A549 (cell line): ENCODE data around the gene EMC8. TPM values are rescaled to one million over a fixed set of nuclear protein-coding genes. Genes with fewer than 3 reads are reported as not detected.

Experiments
- ATAC-seq, 2 experiments: fragments of 200-7000 bp in 1 of 2; fragments of >200 bp in 1 of 2; cut with Nextera tagmentation in 1 of 2; cut with Tn5 transposase in 1 of 2; 3 replicates each; pipeline versions ENCODE4 v1.8.0 to v1.9.1; 2018 to 2020; ENCODE audit warnings: mild to moderate bottlenecking in 1 of 2, moderate library complexity in 1 of 2
- CTCF ChIA-PET: fragments of 300-600 bp; sonication (Branson Sonifier 250); formaldehyde crosslinking; extraction: SDS; loops from one replicate; lab custom pipeline; 2021; ENCODE audit warnings: antibody characterized with exemption, inconsistent platforms; lab: Yijun Ruan, JAX
- POLR2A ChIA-PET: fragments of 350-600 bp; formaldehyde crosslinking; extraction: SDS; loops from one replicate; lab custom pipeline; 2021; ENCODE audit warnings: antibody characterized with exemption, inconsistent platforms; lab: Yijun Ruan, JAX
- DNase-seq, 2 experiments: peaks; one replicate each; pipeline versions ENCODE4 v3.0.0 to v3.0.0-alpha.2; 2011 to 2016; ENCODE audit warnings: low read depth in 1 of 2, low spot score in 1 of 2
- FAIRE-seq: peaks from 2 replicates; lab custom pipeline; 2011; peaks lifted over from hg19 to GRCh38; lab: Jason Lieb, UNC
- H3K27ac ChIP-seq, 2 experiments: fragments of >200 bp; sonication (Bioruptor Twin); formaldehyde crosslinking; 3 replicates each; pipeline ENCODE4 v1.5.1; 2016 to 2017
- H3K4me1 ChIP-seq: fragments of >200 bp; sonication (Bioruptor Twin); formaldehyde crosslinking; 3 replicates; pipeline ENCODE4 v1.6.1; 2016
- H3K4me2 ChIP-seq: fragments of >200 bp; sonication (Bioruptor Twin); formaldehyde crosslinking; 3 replicates; pipeline ENCODE4 v1.6.1; 2016
- H3K4me3 ChIP-seq: fragments of >200 bp; sonication (Bioruptor Twin); formaldehyde crosslinking; 3 replicates; pipeline ENCODE4 v1.5.1; 2016
- H3K9me3 ChIP-seq: fragments of >200 bp; sonication (Bioruptor Twin); formaldehyde crosslinking; 3 replicates; pipeline ENCODE4 v1.6.1; 2016
- BCL3 ChIP-seq: fragments of >200 bp; sonication (Bioruptor Twin); formaldehyde crosslinking; IDR thresholded peaks from 3 replicates; pipeline ENCODE4 v1.6.1; 2016
- CBX8 ChIP-seq: fragments of 200-600 bp; sonication (generic); IDR thresholded peaks from 2 replicates; pipeline ENCODE4 v1.6.1; 2016
- CHD4 ChIP-seq: fragments of 200-600 bp; sonication (generic); IDR thresholded peaks from 2 replicates; pipeline ENCODE4 v1.6.1; 2016; ENCODE audit warnings: antibody characterized with exemption, mild to moderate bottlenecking, borderline replicate concordance
- E2F6 ChIP-seq: IDR thresholded peaks from 2 replicates; pipeline ENCODE4 v1.6.1; 2012; ENCODE audit warnings: low read depth, borderline replicate concordance
- EHF ChIP-seq: fragments of 250-450 bp; sonication (Bioruptor Pico); IDR thresholded peaks from 2 replicates; pipeline ENCODE4 v1.5.0; 2020; ENCODE audit warnings: mild to moderate bottlenecking
- FOSB ChIP-seq: fragments of 250-450 bp; sonication (Bioruptor Pico); IDR thresholded peaks from 2 replicates; pipeline ENCODE4 v1.5.0; 2020; ENCODE audit warnings: mild to moderate bottlenecking, moderate library complexity
- HDAC2 ChIP-seq: fragments of 200-600 bp; sonication (generic); IDR thresholded peaks from 2 replicates; pipeline ENCODE4 v1.6.1; 2016
- HMGXB4 ChIP-seq: fragments of 250-450 bp; sonication (Bioruptor Pico); IDR thresholded peaks from 2 replicates; pipeline ENCODE4 v1.5.0; 2021; ENCODE audit warnings: mild to moderate bottlenecking, moderate library complexity, borderline replicate concordance
- HOXB13 ChIP-seq: fragments of 250-450 bp; sonication (Bioruptor Pico); IDR thresholded peaks from 2 replicates; pipeline ENCODE4 v1.5.0; 2020; ENCODE audit warnings: low read depth, mild to moderate bottlenecking, moderate library complexity
- HOXB5 ChIP-seq: fragments of 250-450 bp; sonication (Bioruptor Pico); IDR thresholded peaks from 2 replicates; pipeline ENCODE4 v1.5.0; 2020; ENCODE audit warnings: mild to moderate bottlenecking, moderate library complexity
- MAX ChIP-seq: IDR thresholded peaks from 2 replicates; pipeline ENCODE4 v1.6.1; 2012
- NFE2L2 ChIP-seq: fragments of 150-350 bp; conservative IDR thresholded peaks from 2 replicates; pipeline ENCODE4 v1.6.1; 2014; ENCODE audit warnings: low read length
- NPAS2 ChIP-seq: fragments of 250-450 bp; sonication (Bioruptor Pico); IDR thresholded peaks from 2 replicates; pipeline ENCODE4 v1.8.0; 2022; ENCODE audit warnings: mild to moderate bottlenecking, moderate library complexity, borderline replicate concordance
- POLR2AphosphoS2 ChIP-seq: conservative IDR thresholded peaks from 2 replicates; pipeline ENCODE4 v1.6.1; 2012; ENCODE audit warnings: low read length, improper control_type of control experiment, inconsistent platforms
- RARB ChIP-seq: fragments of 250-450 bp; sonication (Bioruptor Pico); IDR thresholded peaks from 2 replicates; pipeline ENCODE4 v1.8.0; 2021; ENCODE audit warnings: mild to moderate bottlenecking, moderate library complexity
- RFX5 ChIP-seq: fragments of 450-650 bp; IDR thresholded peaks from 2 replicates; pipeline ENCODE4 v1.7.1; 2014; ENCODE audit warnings: antibody characterized with exemption, mild to moderate bottlenecking, moderate library complexity
- RNF2 ChIP-seq: fragments of 200-600 bp; sonication (generic); IDR thresholded peaks from 2 replicates; pipeline ENCODE4 v1.6.1; 2016; ENCODE audit warnings: low read depth, mild to moderate bottlenecking, antibody characterized with exemption, moderate library complexity, borderline replicate concordance
- TFCP2L1 ChIP-seq: fragments of 250-450 bp; sonication (Bioruptor Pico); IDR thresholded peaks from 2 replicates; pipeline ENCODE4 v1.5.0; 2021; ENCODE audit warnings: mild to moderate bottlenecking
- TP53 ChIP-seq: fragments of 250-450 bp; sonication (Bioruptor Pico); IDR thresholded peaks from 2 replicates; pipeline ENCODE4 v1.5.0; 2021; ENCODE audit warnings: mild to moderate bottlenecking, moderate library complexity
- USF2 ChIP-seq: fragments of 450-650 bp; IDR thresholded peaks from 2 replicates; pipeline ENCODE4 v1.6.1; 2014; ENCODE audit warnings: antibody characterized with exemption
- ZC3H11A ChIP-seq: fragments of 450-650 bp; IDR thresholded peaks from 2 replicates; pipeline ENCODE4 v1.6.1; 2014; ENCODE audit warnings: antibody characterized with exemption, mild to moderate bottlenecking
- ZFP36 ChIP-seq: fragments of 450-650 bp; IDR thresholded peaks from 2 replicates; pipeline ENCODE4 v1.6.1; 2014; ENCODE audit warnings: borderline replicate concordance; ENCODE audit not compliant: partially characterized antibody
- WGBS: methylation state at CpG from one replicate; pipeline ENCODE4 v1.1.6; 2017; ENCODE audit errors: missing lambda C conversion rate; 5-methylcytosine and 5-hydroxymethylcytosine counted together
- polyA plus RNA-seq, 4 experiments: library from polyadenylated mRNA; depleted of rRNA in 3 of 4; stranded (reverse); fragments of >200 nt; fragmentation: RNase III in 1 of 4; extraction: RNeasy Plus Mini Kit Qiagen cat#74134 plus additional on column Dnase treatment in 1 of 4; gene quantifications; 2 replicates in 3 of 4; 3 replicates in 1 of 4; pipeline ENCODE4 v1.2.3, GENCODE V29; 2011 to 2017

The EMC8 gene
- polyA plus RNA-seq, 2 of the 4 experiments (the other 2 are of a cell fraction): 43.0 to 53.2 TPM

- Histone ChIP-seq H3K4me3 (no peak overlapping the region), H3K4me2 (no peak overlapping the region), H3K9me3 (no peaks in the 10 kb centered on the region), H3K4me1 (no peaks in the 10 kb centered on the region), H3K27ac (no peak overlapping the region)
- CTCF ChIA-PET: interaction anchor here (0.8 to 3.7 kb wide), 7 partner anchors 9 to 708 kb away, joined by 3 to 25 read pairs (median 4); no protein-coding TSS in a partner anchor
- TF ChIP-seq CHD4 (no peak), HOXB5 (CRISPR knock-in tag) (no peak), HOXB13 (no peak)
- 55% methylated on average over 37 of the region's 37 CpGs for WGBS
- no peak for DNase-seq
- ATAC-seq: peak; percentile 23 to 31; a peak in 4 of 6 replicates
- POLR2A ChIA-PET: no interaction called here
- no peak for FAIRE-seq
Measured at GRCh38 chr16:85812031-85812807, 12.9 kb upstream of the EMC8 start.

GRCh38 chr16:85810742-85811115 is 11.4 kb upstream of the EMC8 start:
- no peak for ATAC-seq
- TF ChIP-seq FOSB (CRISPR knock-in tag): no peak
- TF ChIP-seq USF2: no peak
- TF ChIP-seq RARB (CRISPR knock-in tag): no peak
- no peak for TF ChIP-seq EHF (CRISPR knock-in tag)
- TF ChIP-seq HDAC2: no peak
- Histone ChIP-seq H3K4me1 (no peaks in the 10 kb centered on the region), H3K9me3 (no peaks in the 10 kb centered on the region), H3K27ac (no peak overlapping the region), H3K4me3 (no peak overlapping the region), H3K4me2 (no peak overlapping the region)
- FAIRE-seq: no peak
- WGBS: 83% methylated on average over 7 of the region's 7 CpGs
- DNase-seq: no peak
- ChIA-PET CTCF (interaction anchor here (1.1 to 3.0 kb wide), 6 partner anchors 9 to 212 kb away, joined by 3 to 32 read pairs (median 5); no protein-coding TSS in a partner anchor), POLR2A (no interaction called here)

GRCh38 chr16:85810097-85810741 is 10.9 kb upstream of the EMC8 start:
- H3K27ac ChIP-seq: no peak overlapping the region
- FAIRE-seq (no peak), ATAC-seq (no peak; a peak in 1 of 6 replicates), DNase-seq (no peak)
- H3K4me2 ChIP-seq: no peak overlapping the region
- H3K4me1 ChIP-seq: no peaks in the 10 kb centered on the region
- ChIA-PET POLR2A (no interaction called here), CTCF (interaction anchor here (1.1 to 3.0 kb wide), 7 partner anchors 9 to 252 kb away, joined by 3 to 32 read pairs (median 4); no protein-coding TSS in a partner anchor)
- H3K9me3 ChIP-seq: no peaks in the 10 kb centered on the region
- 85% methylated on average over 13 of the region's 13 CpGs for WGBS
- no peak overlapping the region for H3K4me3 ChIP-seq
- no peak for TF ChIP-seq BCL3

GRCh38 chr16:85809645-85810044 is 10.3 kb upstream of the EMC8 start:
- FAIRE-seq (no peak), ATAC-seq (peak in 1 of 2 experiments; percentile 14; a peak in 1 of 6 replicates), DNase-seq (no peak)
- Histone ChIP-seq H3K4me3 (no peak overlapping the region), H3K27ac (no peak overlapping the region), H3K4me2 (no peak overlapping the region), H3K4me1 (no peaks in the 10 kb centered on the region), H3K9me3 (no peaks in the 10 kb centered on the region)
- ChIA-PET CTCF (interaction anchor here (1.1 to 3.0 kb wide), 6 partner anchors 10 to 252 kb away, joined by 3 to 32 read pairs (median 5); no protein-coding TSS in a partner anchor), POLR2A (no interaction called here)
- 61% methylated on average over 10 of the region's 10 CpGs for WGBS
- no peak for TF ChIP-seq RFX5
- TF ChIP-seq TP53 (CRISPR knock-in tag): no peak
- TF ChIP-seq CHD4: no peak
- TF ChIP-seq CBX8: no peak
- no peak for TF ChIP-seq NPAS2
- no peak for TF ChIP-seq ZC3H11A
- no peak for TF ChIP-seq RARB (CRISPR knock-in tag)
- TF ChIP-seq MAX: no peak
- no peak for TF ChIP-seq ZFP36
- TF ChIP-seq POLR2AphosphoS2: no peak
- TF ChIP-seq HMGXB4 (CRISPR knock-in tag): no peak
- no peak for TF ChIP-seq E2F6
- no peak for TF ChIP-seq NFE2L2
- TF ChIP-seq BCL3: no peak
- TF ChIP-seq TFCP2L1 (CRISPR knock-in tag): no peak
- no peak for TF ChIP-seq RNF2
